SK-N-SH (cell line): Measurements from ENCODE around the gene EVA1A. TPM values are rescaled to one million over a fixed set of nuclear protein-coding genes. Genes with fewer than 3 reads are reported as not detected.

Experiments
- CTCF ChIA-PET: fragments of 300-600, 350-600 bp; formaldehyde crosslinking; extraction: SDS; loops from one replicate; lab custom pipeline; 2021; lab: Yijun Ruan, JAX
- POLR2A ChIA-PET: fragments of 350-600 bp; sonication (Branson Sonifier 250); formaldehyde crosslinking; extraction: SDS; loops from one replicate; lab custom pipeline; 2020; ENCODE audit warnings: antibody characterized with exemption, inconsistent platforms; lab: Yijun Ruan, JAX
- DNase-seq: peaks from one replicate; pipeline ENCODE4 v3.0.0; 2012
- H2AFZ ChIP-seq: fragments of 200-600 bp; sonication (generic); 2 replicates; pipeline ENCODE4 v1.8.1; 2016; ENCODE audit warnings: antibody characterized with exemption, mild to moderate bottlenecking, low read depth
- H3F3A ChIP-seq: fragments of 200-600 bp; sonication (generic); replicated peaks from 2 replicates; pipeline ENCODE3; 2016; ENCODE audit warnings: antibody characterized with exemption, mild to moderate bottlenecking; ENCODE audit not compliant: insufficient read depth
- H3K27ac ChIP-seq, 2 experiments: fragments of 200-500 bp in 1 of 2; fragments of 200-600 bp in 1 of 2; sonication (Bioruptor generic) in 1 of 2; sonication (generic), shearing (Covaris generic) in 1 of 2; 2 replicates each; pipeline versions ENCODE4 v1.5.1 to v1.6.1; 2014 to 2016; ENCODE audit warnings: low read depth in 2 of 2, inconsistent platforms in 1 of 2, low read length in 1 of 2, mild to moderate bottlenecking in 1 of 2, mixed read lengths in 1 of 2
- H3K27me3 ChIP-seq: fragments of 200-600 bp; sonication (generic), shearing (Covaris generic); 2 replicates; pipeline ENCODE4 v1.6.1; 2016; ENCODE audit warnings: mixed run types; ENCODE audit not compliant: insufficient read depth
- H3K36me3 ChIP-seq, 2 experiments: fragments of 200-500 bp in 1 of 2; fragments of 200-600 bp in 1 of 2; sonication (Bioruptor generic) in 1 of 2; sonication (generic) in 1 of 2; replicated peaks in 1 of 2; 2 replicates each; pipeline versions ENCODE3 to v1.5.1; 2014 to 2016; ENCODE audit warnings: low read length in 1 of 2, mild to moderate bottlenecking in 1 of 2; ENCODE audit not compliant: insufficient read depth in 2 of 2, control insufficient read depth in 1 of 2
- H3K4me1 ChIP-seq, 2 experiments: fragments of 200-500 bp in 1 of 2; fragments of 200-600 bp in 1 of 2; sonication (Bioruptor generic) in 1 of 2; sonication (generic), shearing (Covaris generic) in 1 of 2; 2 replicates each; pipeline versions ENCODE4 v1.5.1 to v1.6.1; 2014 to 2016; ENCODE audit warnings: low read depth in 1 of 2, low read length in 1 of 2, mixed run types in 1 of 2; ENCODE audit not compliant: insufficient read depth in 2 of 2, control insufficient read depth in 1 of 2
- H3K4me2 ChIP-seq: fragments of 200-600 bp; sonication (generic), shearing (Covaris generic); 2 replicates; pipeline ENCODE4 v1.6.1; 2017; ENCODE audit warnings: mixed run types
- H3K4me3 ChIP-seq, 2 experiments: fragments of 200-500 bp in 1 of 2; fragments of 200-600 bp in 1 of 2; sonication (Bioruptor generic) in 1 of 2; sonication (generic), shearing (Covaris generic) in 1 of 2; 2 replicates each; pipeline versions ENCODE4 v1.5.1 to v1.8.1; 2014 to 2016; ENCODE audit warnings: low read depth in 2 of 2, inconsistent platforms in 1 of 2, low read length in 1 of 2, mild to moderate bottlenecking in 1 of 2, mixed read lengths in 1 of 2, moderate library complexity in 1 of 2
- H3K79me2 ChIP-seq: fragments of 200-600 bp; sonication (generic); 2 replicates; pipeline ENCODE4 v1.8.1; 2017; ENCODE audit warnings: mild to moderate bottlenecking; ENCODE audit not compliant: insufficient read depth
- H3K9ac ChIP-seq: fragments of 200-600 bp; sonication (generic); 2 replicates; pipeline ENCODE4 v1.6.1; 2017; ENCODE audit warnings: mixed run types
- H3K9me2 ChIP-seq: fragments of 200-600 bp; sonication (generic); 2 replicates; pipeline ENCODE4 v1.6.1; 2017; ENCODE audit warnings: mixed run types
- H3K9me3 ChIP-seq: fragments of 200-600 bp; sonication (generic); 2 replicates; pipeline ENCODE4 v1.6.1; 2017; ENCODE audit warnings: mixed run types, mild to moderate bottlenecking, moderate library complexity
- H4K20me1 ChIP-seq: fragments of 200-600 bp; sonication (generic); 2 replicates; pipeline ENCODE4 v1.6.1; 2017; ENCODE audit warnings: mild to moderate bottlenecking, mixed run types; ENCODE audit not compliant: insufficient read depth
- CTCF ChIP-seq: fragments of 200-600 bp; sonication (generic); IDR thresholded peaks from 2 replicates; pipeline ENCODE4 v1.6.1; 2017; ENCODE audit warnings: antibody characterized with exemption, mild to moderate bottlenecking, moderate library complexity
- ELF1 ChIP-seq: IDR thresholded peaks from 2 replicates; pipeline ENCODE4 v1.4.0; 2012
- EP300 ChIP-seq, 2 experiments: IDR thresholded peaks; 2 replicates each; pipeline versions ENCODE4 v1.4.0 to v1.6.1; 2012; ENCODE audit warnings: borderline replicate concordance in 1 of 2, low read depth in 1 of 2, low read length in 1 of 2
- EZH2phosphoT487 ChIP-seq: fragments of 200-600 bp; sonication (generic); IDR thresholded peaks from 2 replicates; pipeline ENCODE4 v1.6.1; 2017; ENCODE audit warnings: low read depth, mixed run types, mild to moderate bottlenecking, antibody characterized with exemption, moderate library complexity, borderline replicate concordance
- FOSL2 ChIP-seq: IDR thresholded peaks from 2 replicates; pipeline ENCODE4 v1.4.0; 2012; ENCODE audit warnings: low read depth, mild to moderate bottlenecking, moderate library complexity, borderline replicate concordance
- FOXJ3 ChIP-seq: sonication (generic); formaldehyde crosslinking; IDR thresholded peaks from 2 replicates; pipeline ENCODE4 v1.5.1; 2020; ENCODE audit warnings: mild to moderate bottlenecking, missing genetic modification reagents
- FOXM1 ChIP-seq: IDR thresholded peaks from 2 replicates; pipeline ENCODE4 v1.4.0; 2012; ENCODE audit warnings: low read depth, mild to moderate bottlenecking
- GATA2 ChIP-seq: sonication (generic); formaldehyde crosslinking; IDR thresholded peaks from 2 replicates; pipeline ENCODE4 v1.5.0; 2020; ENCODE audit warnings: mild to moderate bottlenecking, missing genetic modification reagents
- JUND ChIP-seq: IDR thresholded peaks from 2 replicates; pipeline ENCODE4 v1.4.0; 2012
- MEF2A ChIP-seq: IDR thresholded peaks from 2 replicates; pipeline ENCODE4 v1.4.0; 2012; ENCODE audit warnings: low read depth, borderline replicate concordance
- MXI1 ChIP-seq: IDR thresholded peaks from 2 replicates; pipeline ENCODE4 v1.6.1; 2012; ENCODE audit warnings: mild to moderate bottlenecking, low read depth, low read length, improper control_type of control experiment
- NFIC ChIP-seq: IDR thresholded peaks from 2 replicates; pipeline ENCODE4 v1.4.0; 2012; ENCODE audit warnings: borderline replicate concordance
- PBX3 ChIP-seq: IDR thresholded peaks from 2 replicates; pipeline ENCODE4; 2012
- POLR2AphosphoS5 ChIP-seq: IDR thresholded peaks from 2 replicates; pipeline ENCODE4 v1.6.1; 2012; ENCODE audit warnings: low read depth, low read length
- RAD21 ChIP-seq: IDR thresholded peaks from 2 replicates; pipeline ENCODE4 v1.6.1; 2012; ENCODE audit warnings: mild to moderate bottlenecking, low read length
- REST ChIP-seq: IDR thresholded peaks from 2 replicates; pipeline ENCODE4 v1.6.1; 2012; ENCODE audit warnings: mild to moderate bottlenecking, low read depth, low read length, moderate library complexity
- RFX5 ChIP-seq: IDR thresholded peaks from 2 replicates; pipeline ENCODE4 v1.6.1; 2012; ENCODE audit warnings: mild to moderate bottlenecking, improper control_type of control experiment, low read length
- SMC3 ChIP-seq: IDR thresholded peaks from 2 replicates; pipeline ENCODE4 v1.6.1; 2012; ENCODE audit warnings: low read depth, low read length, improper control_type of control experiment
- TAF1 ChIP-seq: IDR thresholded peaks from 2 replicates; pipeline ENCODE4 v1.6.1; 2012; ENCODE audit warnings: low read depth, mild to moderate bottlenecking, low read length, moderate library complexity, borderline replicate concordance
- TCF12 ChIP-seq: IDR thresholded peaks from 2 replicates; pipeline ENCODE4 v1.4.0; 2012
- WGBS: methylation state at CpG from one replicate; pipeline ENCODE4 v1.1.6; 2017; ENCODE audit warnings: low lambda C conversion rate; 5-methylcytosine and 5-hydroxymethylcytosine counted together
- polyA plus RNA-seq, 3 experiments: library from polyadenylated mRNA; depleted of rRNA; stranded (reverse); fragments of >200 nt; gene quantifications; 2 replicates each; pipeline ENCODE4 v1.2.3, GENCODE V29; 2012

The EVA1A gene
- polyA plus RNA-seq, 1 of the 3 experiments (the other 2 are of a cell fraction): 93.0 TPM

GRCh38 chr2:75569546-75569945, 8.8 kb upstream of the EVA1A start:
- H3K4me1 ChIP-seq: peaks cover 7 to 35% of the 10 kb centered on the region in 2 experiments; a peak in 3 of 4 replicates
- no peak overlapping the region for H3K4me2 ChIP-seq
- no peak overlapping the region for H2AFZ ChIP-seq
- no peak overlapping the region for H3K4me3 ChIP-seq
- H3K9me3 ChIP-seq: no peaks in the 10 kb centered on the region
- no peak for DNase-seq
- H3K27me3 ChIP-seq: no peaks in the 10 kb centered on the region
- peaks cover 27% of the 10 kb centered on the region; the same call in 1 of the 2 replicates for H3K79me2 ChIP-seq
- H3K36me3 ChIP-seq: no peaks in the 10 kb centered on the region
- WGBS: 91% methylated on average over 5 of the region's 5 CpGs
- CTCF ChIA-PET: interaction anchor here (3.6 kb wide), 1 partner anchor 40 kb away, joined by 15 read pairs; no protein-coding TSS in a partner anchor
- H3F3A ChIP-seq: peaks cover 22% of the 10 kb centered on the region
- H3K9ac ChIP-seq: no peak overlapping the region
- no peak for TF ChIP-seq RFX5
- no peak for TF ChIP-seq FOXM1
- no peak for TF ChIP-seq NFIC
- TF ChIP-seq EP300 (IDR thresholded peaks at IDR 0.05; ENCODE audit: borderline replicate concordance in 1 of 2, low read depth in 1 of 2, low read length in 1 of 2): no peak
- TF ChIP-seq PBX3: no peak
- no peak for TF ChIP-seq SMC3
- no peak for TF ChIP-seq POLR2AphosphoS5
- no peak for TF ChIP-seq MXI1
- TF ChIP-seq GATA2: no peak
- TF ChIP-seq TCF12: no peak
- no peak for TF ChIP-seq ELF1
- no peak for TF ChIP-seq CTCF
- TF ChIP-seq REST: no peak
- no peak for TF ChIP-seq TAF1
- no peak for TF ChIP-seq MEF2A
- no peak for TF ChIP-seq JUND
- TF ChIP-seq FOXJ3 (CRISPR knock-in tag): no peak
- no peak for TF ChIP-seq EZH2phosphoT487
- no peak for TF ChIP-seq FOSL2
- TF ChIP-seq RAD21: no peak
- no peak overlapping the region for H3K27ac ChIP-seq
- H4K20me1 ChIP-seq: no peaks in the 10 kb centered on the region
- no peaks in the 10 kb centered on the region for H3K9me2 ChIP-seq
- POLR2A ChIA-PET: no interaction called here
